Endometrium (tissue), 2 donors: ENCODE data around the gene TFAP2E.

Source experiments
- FAIRE-seq: peaks from 2 replicates; lab custom pipeline; 2012; peaks lifted over from hg19 to GRCh38; lab: Jason Lieb, UNC
- donor health status: control.
- donor health status: control.

The TFAP2E gene

GRCh38 chr1:35557118-35557610, 15.9 kb upstream of the TFAP2E start, which contains the start of gene KIAA0319L:
KIAA0319L (minus strand) TSS chr1:35557403; CDS start chr1:35554491, 2,912 bp downstream.
- no peak for FAIRE-seq

GRCh38 chr1:35557611-35558373, 15.3 kb upstream of the TFAP2E start, which contains the start of gene NCDN:
NCDN (plus strand) TSS chr1:35557799; CDS start chr1:35558191, 392 bp downstream.
- FAIRE-seq: peak; percentile 76

DNA sequence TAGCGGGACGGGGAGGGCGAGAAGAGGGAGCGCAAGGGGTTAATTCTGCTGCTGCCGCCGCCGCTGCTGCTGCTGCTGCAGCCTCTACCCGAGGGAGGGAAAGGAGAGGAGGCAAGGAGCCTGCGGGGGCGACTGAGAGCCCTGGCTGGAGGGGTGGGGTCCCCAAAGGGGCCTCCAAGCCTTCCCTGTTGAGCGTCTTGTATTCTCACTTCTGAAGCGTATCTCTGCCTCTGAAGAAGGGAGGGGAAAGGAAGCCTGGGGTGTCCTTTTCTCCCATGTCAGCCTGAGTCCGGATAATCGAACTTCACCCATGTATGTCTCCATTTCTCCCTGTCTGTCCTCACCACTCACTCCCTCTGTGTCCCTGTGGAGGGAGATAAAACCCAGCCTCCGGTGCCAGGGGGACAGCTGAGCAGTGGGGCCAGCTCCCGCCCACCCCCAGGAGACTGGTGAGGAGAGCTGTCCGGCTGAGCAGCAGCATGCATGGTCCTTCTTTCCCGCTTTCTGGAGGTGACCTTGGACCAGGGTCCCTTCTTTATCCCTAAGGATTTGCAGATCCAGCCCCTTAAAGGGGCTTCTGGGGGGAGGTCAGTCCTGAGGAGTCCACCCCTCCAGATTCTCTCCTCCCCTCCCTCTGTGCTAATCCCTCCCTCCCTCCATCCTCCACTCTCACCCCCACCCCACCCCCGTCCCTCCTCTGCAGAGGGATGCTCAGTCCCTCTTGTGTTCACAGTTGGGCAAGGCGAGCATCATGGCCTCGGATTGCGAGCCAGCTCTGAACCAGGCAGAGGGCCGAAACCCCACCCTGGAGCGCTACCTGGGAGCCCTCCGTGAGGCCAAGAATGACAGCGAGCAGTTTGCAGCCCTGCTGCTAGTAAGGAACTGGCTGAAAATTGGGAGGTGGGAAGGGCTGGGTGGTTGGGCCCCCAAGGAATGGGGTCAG, 14.5 kb upstream of the TFAP2E start:
- FAIRE-seq: no peak

DNA sequence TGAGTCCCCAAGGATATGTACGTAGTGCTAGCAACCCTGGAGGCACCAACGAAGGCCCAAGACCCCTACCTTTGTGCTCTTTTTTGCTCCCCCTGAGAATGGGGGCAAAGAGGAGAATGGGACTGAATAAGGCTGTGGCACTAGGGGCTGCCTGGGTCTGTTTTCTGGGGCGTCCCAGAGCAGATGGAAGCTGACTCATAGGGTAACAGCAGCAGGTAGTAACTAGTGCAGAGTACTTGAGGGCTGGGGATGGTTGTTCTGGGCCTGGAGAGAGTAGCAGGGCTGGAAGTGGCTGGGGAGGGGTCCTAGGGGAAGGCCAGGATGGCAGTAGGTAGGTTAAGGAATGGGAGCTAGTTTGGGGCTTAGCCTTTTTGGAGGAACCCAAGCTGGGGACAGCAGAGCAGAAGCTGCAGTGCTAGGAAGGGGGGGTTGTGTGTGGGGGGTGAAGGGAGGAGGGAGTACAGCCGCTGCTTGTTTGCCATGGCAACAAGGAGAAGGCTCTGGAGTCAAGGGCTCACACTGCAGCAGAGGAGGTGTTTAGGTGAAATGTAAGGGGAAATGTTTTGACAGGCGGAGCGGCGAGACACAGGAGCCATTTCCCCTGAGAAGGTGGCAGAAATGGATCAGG, 13.7 kb upstream of the TFAP2E start:
- FAIRE-seq: no peak

GRCh38 chr1:35560256-35561225, 12.6 kb upstream of the TFAP2E start:
- FAIRE-seq: no peak

- no peak for FAIRE-seq
These were observed 11.7 kb upstream of the TFAP2E start for GRCh38 chr1:35561297-35561971.

DNA sequence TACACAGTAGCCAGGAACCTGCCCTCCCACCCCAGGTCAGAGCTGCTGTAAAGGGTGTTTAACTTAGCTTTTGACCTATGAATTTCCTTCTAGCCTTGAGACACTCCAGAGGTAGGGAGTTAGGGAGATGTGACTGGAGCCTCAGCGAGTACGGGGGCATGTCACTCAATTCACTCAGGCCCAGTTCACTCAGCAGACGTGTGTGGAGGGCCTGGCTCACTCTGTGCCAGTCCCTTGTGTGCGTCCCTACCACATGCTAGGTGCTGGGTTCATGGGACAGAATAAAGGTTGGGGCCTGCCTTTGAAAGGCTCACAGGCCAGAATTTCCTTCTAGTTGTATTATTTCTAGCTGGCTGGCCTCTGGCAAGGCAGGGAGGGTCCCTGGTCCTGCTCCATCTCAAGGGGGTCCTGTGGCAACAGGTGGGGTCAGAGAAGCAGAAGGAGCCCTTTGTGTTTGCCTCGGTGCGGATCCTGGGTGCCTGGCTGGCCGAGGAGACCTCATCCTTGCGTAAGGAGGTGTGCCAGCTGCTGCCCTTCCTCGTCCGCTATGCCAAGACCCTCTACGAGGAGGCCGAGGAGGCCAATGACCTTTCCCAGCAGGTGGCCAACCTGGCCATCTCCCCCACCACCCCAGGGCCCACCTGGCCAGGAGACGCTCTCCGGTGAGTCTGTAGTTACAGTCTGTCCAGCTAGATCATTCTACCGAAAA, 11.0 kb upstream of the TFAP2E start:
- FAIRE-seq: no peak

GRCh38 chr1:35563166-35563565, 9.9 kb upstream of the TFAP2E start:
- FAIRE-seq: no peak

- no peak for FAIRE-seq
These were observed 8.9 kb upstream of the TFAP2E start for GRCh38 chr1:35564037-35564883.

DNA sequence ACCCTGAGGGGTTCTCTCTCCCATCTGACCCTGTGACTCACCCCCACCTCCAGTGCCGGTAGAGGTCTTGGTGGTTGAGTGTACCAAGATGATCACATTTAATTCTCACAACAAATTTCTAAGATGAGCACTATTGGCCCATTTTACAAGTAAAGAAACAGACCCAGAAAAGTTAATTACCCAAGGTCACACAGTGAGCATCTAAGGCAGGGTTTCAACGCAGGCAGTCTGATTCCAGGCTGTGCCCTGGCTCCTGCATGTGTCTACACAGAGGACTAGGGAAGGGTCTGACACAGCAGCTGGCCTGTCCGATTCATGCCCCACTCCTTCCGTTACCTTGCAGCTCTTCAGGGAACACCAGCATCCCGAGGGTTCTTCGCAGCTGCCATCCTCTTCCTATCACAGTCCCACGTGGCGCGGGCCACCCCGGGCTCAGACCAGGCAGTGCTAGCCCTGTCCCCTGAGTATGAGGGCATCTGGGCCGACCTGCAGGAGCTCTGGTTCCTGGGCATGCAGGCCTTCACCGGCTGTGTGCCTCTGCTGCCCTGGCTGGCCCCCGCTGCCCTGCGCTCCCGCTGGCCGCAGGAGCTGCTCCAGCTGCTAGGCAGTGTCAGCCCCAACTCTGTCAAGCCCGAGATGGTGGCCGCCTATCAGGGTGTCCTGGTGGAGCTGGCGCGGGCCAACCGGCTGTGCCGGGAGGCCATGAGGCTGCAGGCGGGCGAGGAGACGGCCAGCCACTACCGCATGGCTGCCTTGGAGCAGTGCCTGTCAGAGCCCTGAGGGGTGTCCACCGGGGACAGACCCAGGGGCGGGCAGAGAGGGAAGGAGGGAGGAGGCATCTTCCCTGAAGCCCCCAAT, 8.0 kb upstream of the TFAP2E start:
- FAIRE-seq: no peak

DNA sequence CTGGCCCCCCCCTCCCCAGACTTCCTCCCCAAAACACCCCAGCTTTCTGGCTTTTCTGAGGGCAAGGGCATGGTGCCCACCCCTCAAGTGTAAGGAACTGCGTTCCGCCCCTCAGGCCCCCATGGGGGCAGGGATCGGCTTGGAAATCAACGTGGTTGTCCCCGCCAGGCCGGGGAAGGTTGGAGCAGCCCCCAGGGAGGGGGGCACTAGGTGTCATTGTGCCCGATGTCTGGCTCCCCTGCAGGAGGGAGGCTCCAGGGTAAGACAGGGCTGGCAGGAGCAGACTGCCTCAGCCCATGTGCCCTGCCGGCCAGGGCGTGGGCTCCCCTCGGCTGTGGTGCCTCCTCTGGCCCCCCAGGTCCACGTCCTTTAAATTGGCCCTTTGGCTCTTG, 7.4 kb upstream of the TFAP2E start:
- FAIRE-seq: no peak

- FAIRE-seq: no peak
These were observed 5.1 kb upstream of the TFAP2E start for GRCh38 chr1:35567947-35568558.

DNA sequence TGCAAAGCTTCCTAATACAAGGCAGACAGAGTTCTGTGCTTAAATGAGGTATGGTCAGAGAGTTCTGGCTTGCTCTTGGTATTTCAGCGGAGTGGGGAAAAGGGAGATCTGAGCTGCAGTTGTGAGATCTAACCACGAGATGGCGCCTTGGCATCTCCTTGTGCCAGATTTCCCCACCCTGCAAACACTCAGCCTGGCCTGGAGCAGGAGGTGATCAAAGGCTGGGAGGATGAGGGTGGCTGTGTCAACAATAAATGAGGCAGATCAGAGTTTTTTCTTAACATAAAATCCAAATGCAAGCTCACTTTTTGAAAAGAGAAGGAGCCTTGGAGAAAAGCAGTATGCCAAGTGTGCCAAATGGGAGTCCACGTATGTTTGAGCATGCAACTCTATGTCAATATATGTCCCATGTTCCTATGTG, 4.1 kb upstream of the TFAP2E start:
- peak; percentile 29 for FAIRE-seq

DNA sequence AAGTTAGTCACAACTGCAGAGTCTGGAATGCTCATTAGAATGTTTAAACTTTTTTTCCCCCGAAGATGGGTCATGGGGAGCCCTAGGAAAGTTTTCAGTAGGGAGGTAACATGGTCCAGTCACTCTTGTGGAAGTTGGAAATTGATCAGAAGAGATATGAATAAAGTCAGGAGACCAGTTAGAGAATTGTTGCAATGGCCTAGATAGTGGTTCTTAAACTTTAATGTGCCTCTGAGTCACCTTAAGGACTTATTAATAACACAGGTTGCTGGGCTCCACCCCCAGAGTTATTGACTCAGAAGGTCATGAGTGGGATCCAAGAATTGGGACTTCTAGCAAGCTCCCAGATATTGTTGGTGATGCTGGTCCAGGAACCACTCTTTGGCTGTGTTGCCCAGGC, 3.2 kb upstream of the TFAP2E start:
- FAIRE-seq: no peak

GRCh38 chr1:35570589-35571137, 2.5 kb upstream of the TFAP2E start:
- no peak for FAIRE-seq

DNA sequence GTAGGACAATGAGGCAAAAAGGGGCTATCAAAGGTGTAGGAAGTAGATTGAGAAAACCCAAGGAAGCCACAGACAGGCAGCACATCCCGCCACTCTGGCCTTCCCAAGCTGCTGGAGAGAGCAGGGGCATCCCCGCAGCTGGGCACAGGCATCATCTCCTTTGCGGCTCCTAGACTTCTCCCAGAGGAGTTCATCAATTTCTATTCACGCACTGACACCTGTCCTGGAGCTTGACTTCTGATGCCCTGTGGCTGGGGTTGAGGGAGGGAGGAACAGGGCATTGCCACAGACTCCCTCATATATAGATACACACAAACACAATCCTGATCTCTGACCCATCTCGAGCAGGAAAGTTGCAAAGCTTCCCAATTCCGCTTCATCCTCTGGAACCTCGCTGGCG, 1.9 kb upstream of the TFAP2E start:
- FAIRE-seq: no peak

- no peak for FAIRE-seq
These were observed 818 bp upstream of the TFAP2E start for GRCh38 chr1:35572296-35572695.
